Astrocyte (in vitro differentiated cells and primary cell): ENCODE results near the gene OR51B2. TPM values are rescaled to one million over a fixed set of nuclear protein-coding genes. Genes with fewer than 3 reads are reported as not detected.
"Not testable (repeated sequence)": the region's sequence is repeated elsewhere in the genome, so short reads cannot be mapped to it uniquely, and the experiment has no call there.

Experiments used
- DNase-seq: peaks from one replicate; pipeline ENCODE4 v3.0.0-alpha.2; 2010; ENCODE audit warnings: low read depth
- FAIRE-seq: peaks from 2 replicates; lab custom pipeline; 2011; peaks lifted over from hg19 to GRCh38; lab: Jason Lieb, UNC
- H2AFZ ChIP-seq: 2 replicates; pipeline ENCODE4 v1.6.0; 2012; ENCODE audit warnings: low read depth, low read length, inconsistent platforms
- H3K27ac ChIP-seq: 2 replicates; pipeline ENCODE4 v1.5.1; 2011; ENCODE audit warnings: low read depth, low read length, inconsistent platforms
- H3K27me3 ChIP-seq: 2 replicates; pipeline ENCODE4 v1.6.0; 2011; ENCODE audit warnings: low read length, inconsistent platforms; ENCODE audit not compliant: insufficient read depth
- H3K36me3 ChIP-seq: 2 replicates; pipeline ENCODE4 v1.5.1; 2011; ENCODE audit warnings: low read length, inconsistent platforms; ENCODE audit not compliant: insufficient read depth
- H3K4me1 ChIP-seq: 2 replicates; pipeline ENCODE4 v1.5.1; 2011; ENCODE audit warnings: low read length, inconsistent platforms; ENCODE audit not compliant: insufficient read depth
- H3K4me2 ChIP-seq: 2 replicates; pipeline ENCODE4 v1.6.0; 2012; ENCODE audit warnings: low read length, inconsistent platforms
- H3K4me3 ChIP-seq: 2 replicates; pipeline ENCODE4 v1.5.1; 2011; ENCODE audit warnings: low read depth, mild to moderate bottlenecking, low read length, inconsistent platforms; ENCODE audit not compliant: insufficient read depth
- H3K79me2 ChIP-seq: 2 replicates; pipeline ENCODE4 v1.6.0; 2012; ENCODE audit warnings: mild to moderate bottlenecking, low read length, inconsistent platforms; ENCODE audit not compliant: insufficient read depth
- H3K9ac ChIP-seq: 2 replicates; pipeline ENCODE4 v1.6.0; 2012; ENCODE audit warnings: mild to moderate bottlenecking, low read length, inconsistent platforms
- H3K9me3 ChIP-seq: 2 replicates; pipeline ENCODE4 v1.5.1; 2012; ENCODE audit warnings: low read depth, mild to moderate bottlenecking, low read length, inconsistent platforms; ENCODE audit not compliant: insufficient read depth
- H4K20me1 ChIP-seq: 2 replicates; pipeline ENCODE4 v1.6.0; 2012; ENCODE audit warnings: low read length, inconsistent platforms; ENCODE audit not compliant: insufficient read depth
- H3K27ac Mint-ChIP-seq: one replicate; pipeline ENCODE4 v1.8.0; 2021; ENCODE audit warnings: mild to moderate bottlenecking, mixed read lengths; ENCODE audit not compliant: unreplicated experiment
- H3K27me3 Mint-ChIP-seq: one replicate; pipeline ENCODE4 v1.8.0; 2021; ENCODE audit warnings: low read depth, mixed read lengths; ENCODE audit not compliant: unreplicated experiment
- H3K36me3 Mint-ChIP-seq: one replicate; pipeline ENCODE4 v1.8.0; 2021; ENCODE audit warnings: low read depth, mixed read lengths; ENCODE audit not compliant: unreplicated experiment
- H3K4me1 Mint-ChIP-seq: one replicate; pipeline ENCODE4 v1.8.0; 2021; ENCODE audit warnings: low read depth, mixed read lengths; ENCODE audit not compliant: unreplicated experiment
- H3K4me3 Mint-ChIP-seq: one replicate; pipeline ENCODE4 v1.8.0; 2021; ENCODE audit warnings: mild to moderate bottlenecking, moderate library complexity, mixed read lengths; ENCODE audit not compliant: unreplicated experiment
- H3K9me3 Mint-ChIP-seq: one replicate; pipeline ENCODE4 v1.8.0; 2021; ENCODE audit warnings: mild to moderate bottlenecking, mixed read lengths; ENCODE audit not compliant: unreplicated experiment
- EZH2 ChIP-seq: IDR thresholded peaks from 2 replicates; pipeline ENCODE4 v1.6.1; 2012; ENCODE audit warnings: mild to moderate bottlenecking, low read length, inconsistent platforms; ENCODE audit not compliant: insufficient read depth
- total RNA-seq: library from RNA; stranded (reverse); gene quantifications from 2 replicates; pipeline ENCODE4 v1.2.1, GENCODE V29; 2021
- TF ChIP-seq, protein P1 (sequence below): IDR thresholded peaks from 2 replicates; pipeline ENCODE4 v1.5.1; 2011; ENCODE audit warnings: low read depth, mild to moderate bottlenecking, inconsistent platforms, low read length, moderate library complexity; ENCODE audit not compliant: insufficient read depth

Gene OR51B2
- total RNA-seq, 1 donor from 2014 or later: not detected

DNA sequence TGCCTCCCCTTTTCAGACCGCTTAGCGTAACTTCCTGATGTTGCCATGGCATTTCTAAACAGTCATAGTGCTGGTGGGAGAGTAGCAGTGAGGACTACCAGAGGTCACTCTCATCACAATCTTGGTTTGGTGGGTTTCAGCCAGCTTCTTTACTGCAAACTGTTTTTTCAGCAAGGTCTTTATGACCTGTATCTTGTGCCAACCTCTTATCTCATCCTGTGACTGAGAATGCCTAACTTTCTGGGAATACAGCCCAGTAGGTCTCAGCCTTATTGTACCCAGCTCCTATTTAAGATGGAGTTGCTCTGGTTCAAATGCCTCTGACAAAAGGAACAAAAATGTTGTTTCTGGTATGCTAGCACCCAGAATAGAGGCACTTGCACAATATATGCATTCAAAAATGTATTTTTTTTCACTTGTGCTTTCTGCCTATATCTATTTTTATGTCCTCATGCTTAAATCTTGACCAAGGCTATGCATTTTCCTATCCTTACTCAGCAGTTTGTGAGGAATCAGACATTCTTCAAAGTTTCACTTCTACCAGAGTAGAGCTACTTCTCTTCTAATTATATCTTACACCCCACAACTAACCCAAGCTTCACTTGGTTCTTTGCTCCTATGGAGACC lies 43.5 kb upstream of the OR51B2 start:
- peak overlapping the region; percentile 92 for H3K27ac Mint-ChIP-seq
- H3K27me3 ChIP-seq: no peaks in the 10 kb centered on the region
- no peaks in the 10 kb centered on the region for H4K20me1 ChIP-seq
- FAIRE-seq: peak; percentile 63
- H2AFZ ChIP-seq: no peak overlapping the region
- H3K27me3 Mint-ChIP-seq: no peaks in the 10 kb centered on the region
- H3K79me2 ChIP-seq: no peaks in the 10 kb centered on the region
- peaks cover 56% of the 10 kb centered on the region for H3K4me1 Mint-ChIP-seq
- H3K36me3 Mint-ChIP-seq: no peaks in the 10 kb centered on the region
- no peak overlapping the region for H3K4me3 Mint-ChIP-seq
- no peaks in the 10 kb centered on the region for H3K9me3 Mint-ChIP-seq
- TF ChIP-seq, protein P1, sequence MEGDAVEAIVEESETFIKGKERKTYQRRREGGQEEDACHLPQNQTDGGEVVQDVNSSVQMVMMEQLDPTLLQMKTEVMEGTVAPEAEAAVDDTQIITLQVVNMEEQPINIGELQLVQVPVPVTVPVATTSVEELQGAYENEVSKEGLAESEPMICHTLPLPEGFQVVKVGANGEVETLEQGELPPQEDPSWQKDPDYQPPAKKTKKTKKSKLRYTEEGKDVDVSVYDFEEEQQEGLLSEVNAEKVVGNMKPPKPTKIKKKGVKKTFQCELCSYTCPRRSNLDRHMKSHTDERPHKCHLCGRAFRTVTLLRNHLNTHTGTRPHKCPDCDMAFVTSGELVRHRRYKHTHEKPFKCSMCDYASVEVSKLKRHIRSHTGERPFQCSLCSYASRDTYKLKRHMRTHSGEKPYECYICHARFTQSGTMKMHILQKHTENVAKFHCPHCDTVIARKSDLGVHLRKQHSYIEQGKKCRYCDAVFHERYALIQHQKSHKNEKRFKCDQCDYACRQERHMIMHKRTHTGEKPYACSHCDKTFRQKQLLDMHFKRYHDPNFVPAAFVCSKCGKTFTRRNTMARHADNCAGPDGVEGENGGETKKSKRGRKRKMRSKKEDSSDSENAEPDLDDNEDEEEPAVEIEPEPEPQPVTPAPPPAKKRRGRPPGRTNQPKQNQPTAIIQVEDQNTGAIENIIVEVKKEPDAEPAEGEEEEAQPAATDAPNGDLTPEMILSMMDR: no peak
- TF ChIP-seq EZH2: no peak
- H3K4me2 ChIP-seq: peak overlapping the region; percentile 66
- H3K4me1 ChIP-seq: peaks cover 44% of the 10 kb centered on the region
- H3K27ac ChIP-seq: peak overlapping the region; percentile 94
- H3K4me3 ChIP-seq: no peak overlapping the region
- H3K9ac ChIP-seq: peak overlapping the region; percentile 74
- H3K9me3 ChIP-seq: no peaks in the 10 kb centered on the region
- no peaks in the 10 kb centered on the region for H3K36me3 ChIP-seq
- peak; percentile 90 for DNase-seq

GRCh38 chr11:5366856-5367255 lies 42.8 kb upstream of the OR51B2 start:
- FAIRE-seq (peak; percentile 59), DNase-seq (peak; percentile 44)
- H3K27me3 Mint-ChIP-seq: no peaks in the 10 kb centered on the region
- Histone ChIP-seq H3K79me2 (no peaks in the 10 kb centered on the region), H3K27ac (peak overlapping the region; percentile 94), H3K36me3 (no peaks in the 10 kb centered on the region), H2AFZ (no peak overlapping the region), H3K4me1 (peaks cover 51% of the 10 kb centered on the region), H3K9me3 (no peaks in the 10 kb centered on the region), H3K9ac (peak overlapping the region; percentile 74), H3K27me3 (no peaks in the 10 kb centered on the region), H3K4me2 (peak overlapping the region; percentile 66), H3K4me3 (peak overlapping the region; percentile 9), H4K20me1 (no peaks in the 10 kb centered on the region)
- no peaks in the 10 kb centered on the region for H3K9me3 Mint-ChIP-seq
- peak overlapping the region; percentile 92 for H3K27ac Mint-ChIP-seq
- no peak overlapping the region for H3K4me3 Mint-ChIP-seq
- no peak for TF ChIP-seq EZH2
- TF ChIP-seq, protein P1: no peak
- H3K36me3 Mint-ChIP-seq: no peaks in the 10 kb centered on the region
- H3K4me1 Mint-ChIP-seq: peaks cover 59% of the 10 kb centered on the region

DNA sequence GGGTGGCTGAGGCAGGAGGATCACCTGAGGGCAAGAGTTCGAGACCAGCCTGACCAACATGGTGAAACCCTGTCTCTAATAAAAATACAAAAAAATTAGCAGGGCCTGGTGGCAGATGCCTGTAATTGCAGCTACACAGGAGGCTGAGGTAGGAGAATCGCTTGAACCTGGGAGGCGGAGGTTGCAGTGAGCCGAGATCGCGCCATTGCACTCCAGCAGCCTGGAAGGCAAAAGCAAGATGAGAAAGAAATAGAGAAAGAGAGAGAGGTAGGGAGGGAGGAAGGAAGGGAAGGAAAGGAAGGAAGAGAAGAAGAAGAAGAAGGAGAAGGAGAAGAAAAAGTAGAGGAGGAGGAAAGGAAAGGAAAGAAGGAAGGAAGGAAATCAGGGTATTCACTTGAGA lies 42.3 kb upstream of the OR51B2 start:
- H3K36me3 ChIP-seq, H3K36me3 Mint-ChIP-seq, H3K27me3 ChIP-seq, H3K9me3 ChIP-seq, H3K9me3 Mint-ChIP-seq, H3K4me3 ChIP-seq, H3K27me3 Mint-ChIP-seq, H3K79me2 ChIP-seq, DNase-seq, FAIRE-seq, H4K20me1 ChIP-seq, H2AFZ ChIP-seq: not testable (repeated sequence)
- peak overlapping the region; percentile 66 for H3K4me2 ChIP-seq
- peaks cover 53% of the 10 kb centered on the region for H3K4me1 ChIP-seq
- peak overlapping the region; percentile 67 for H3K4me3 Mint-ChIP-seq
- peak overlapping the region; percentile 74 for H3K9ac ChIP-seq
- peaks cover 60% of the 10 kb centered on the region for H3K4me1 Mint-ChIP-seq
- peak overlapping the region; percentile 92 for H3K27ac Mint-ChIP-seq
- peak overlapping the region; percentile 94 for H3K27ac ChIP-seq
